HepG2 (cell line): Measurements from ENCODE around the gene LRP1B. TPM values are rescaled to one million over a fixed set of nuclear protein-coding genes. Genes with fewer than 3 reads are reported as not detected.

Experiments used
- ATAC-seq: fragments of 200-7000 bp; cut with Tn5 transposase; 3 replicates; pipeline ENCODE4 v1.9.1; 2020; ENCODE audit warnings: mild to moderate bottlenecking, moderate library complexity
- BruUV-seq: library from RNA; stranded (reverse); fragments of 400-500 nt; replicated peaks from 2 replicates; lab custom pipeline; 2021; lab: Mats Ljungman, UMichigan
- CTCF ChIA-PET: fragments of 300-600 bp; formaldehyde crosslinking; extraction: SDS; loops from one replicate; lab custom pipeline; 2021; ENCODE audit warnings: low total read pairs, inconsistent platforms, low intra/inter-chr PET ratio; lab: Yijun Ruan, JAX
- POLR2A ChIA-PET: fragments of 350-600 bp; sonication (Branson Sonifier 250); formaldehyde crosslinking; loops from one replicate; lab custom pipeline; 2020; ENCODE audit warnings: antibody characterized with exemption, inconsistent platforms; lab: Yijun Ruan, JAX
- DNase-seq: peaks from one replicate; pipeline ENCODE4 v3.0.0-alpha.2; 2015; ENCODE audit warnings: low spot score
- FAIRE-seq: peaks from 3 replicates; lab custom pipeline; 2011; peaks lifted over from hg19 to GRCh38; lab: Jason Lieb, UNC
- H2AFZ ChIP-seq: one replicate; pipeline ENCODE4 v1.6.1; 2011; ENCODE audit warnings: low read length, inconsistent platforms
- H3K27ac ChIP-seq: fragments of 300-600 bp; 3 replicates; pipeline ENCODE4 v1.8.0; 2011; ENCODE audit warnings: mixed run types, mild to moderate bottlenecking, mixed read lengths, low read length, inconsistent platforms; ENCODE audit not compliant: insufficient read depth; ENCODE audit errors: extremely low read length
- H3K27me3 ChIP-seq, 2 experiments: fragments of 200-600 bp in 1 of 2; 2 replicates in 1 of 2; 3 replicates in 1 of 2; pipeline versions ENCODE4 v1.6.0 to v1.8.0; 2011; ENCODE audit warnings: low read length in 2 of 2, mild to moderate bottlenecking in 2 of 2, moderate library complexity in 2 of 2, inconsistent platforms in 1 of 2; ENCODE audit not compliant: insufficient read depth in 2 of 2, control insufficient read depth in 1 of 2
- H3K36me3 ChIP-seq, 2 experiments: fragments of 200-600 bp in 1 of 2; replicated peaks in 1 of 2; 2 replicates in 1 of 2; 3 replicates in 1 of 2; pipeline versions ENCODE4 v1.5.1 to v1.8.0; 2011; ENCODE audit warnings: low read length in 2 of 2, inconsistent platforms in 1 of 2; ENCODE audit not compliant: insufficient read depth in 2 of 2, control insufficient read depth in 1 of 2
- H3K4me1 ChIP-seq: 2 replicates; pipeline ENCODE4 v1.5.1; 2012; ENCODE audit warnings: low read length, inconsistent platforms; ENCODE audit not compliant: insufficient read depth
- H3K4me2 ChIP-seq: 2 replicates; pipeline ENCODE4 v1.6.0; 2011; ENCODE audit warnings: low read depth, low read length, inconsistent platforms
- H3K4me3 ChIP-seq, 3 experiments: fragments of 200-600 bp in 1 of 3; sonication (generic), shearing (Covaris generic) in 1 of 3; replicated peaks in 1 of 3; 2 replicates each; pipeline ENCODE4 v1.5.1; 2011 to 2016; ENCODE audit warnings: low read length in 3 of 3, inconsistent platforms in 2 of 3, low read depth in 2 of 3, mild to moderate bottlenecking in 2 of 3, control low read depth in 1 of 3, mixed read lengths in 1 of 3; ENCODE audit not compliant: insufficient read depth in 1 of 3
- H3K79me2 ChIP-seq: one replicate; pipeline ENCODE4 v1.6.1; 2011; ENCODE audit warnings: low read length, inconsistent platforms; ENCODE audit not compliant: insufficient read depth
- H3K9ac ChIP-seq: 2 replicates; pipeline ENCODE4 v1.6.0; 2011; ENCODE audit warnings: mild to moderate bottlenecking, low read depth, low read length, inconsistent platforms; ENCODE audit not compliant: insufficient read depth
- H3K9me3 ChIP-seq: 2 replicates; pipeline ENCODE4 v1.5.1; 2012; ENCODE audit warnings: mild to moderate bottlenecking, low read length
- H4K20me1 ChIP-seq: 2 replicates; pipeline ENCODE4 v1.6.0; 2011; ENCODE audit warnings: inconsistent platforms, mild to moderate bottlenecking, low read length, moderate library complexity; ENCODE audit not compliant: insufficient read depth
- EZH2 ChIP-seq: conservative IDR thresholded peaks from 2 replicates; pipeline ENCODE4 v1.6.1; 2012; ENCODE audit warnings: mild to moderate bottlenecking, low read depth, low read length, moderate library complexity
- FOXJ3 ChIP-seq: sonication (generic); formaldehyde crosslinking; IDR thresholded peaks from 2 replicates; pipeline ENCODE4 v1.4.0; 2020; ENCODE audit warnings: missing genetic modification reagents, mild to moderate bottlenecking, borderline replicate concordance
- MNT ChIP-seq: fragments of 450-650 bp; IDR thresholded peaks from 2 replicates; pipeline ENCODE4 v1.6.1; 2016
- NCOA1 ChIP-seq: sonication (generic); formaldehyde crosslinking; IDR thresholded peaks from 2 replicates; pipeline ENCODE4 v1.9.0; 2021; ENCODE audit warnings: missing genetic modification reagents
- ZBTB49 ChIP-seq: sonication (generic); formaldehyde crosslinking; IDR thresholded peaks from 2 replicates; pipeline ENCODE4 v1.4.0; 2020; ENCODE audit warnings: missing genetic modification reagents, borderline replicate concordance
- ZNF580 ChIP-seq: IDR thresholded peaks from 2 replicates; pipeline ENCODE4 v1.6.1; 2016; ENCODE audit warnings: low read depth, borderline replicate concordance
- WGBS: methylation state at CpG from one replicate; pipeline ENCODE4 v1.1.6; 2017; ENCODE audit warnings: low lambda C conversion rate; 5-methylcytosine and 5-hydroxymethylcytosine counted together
- in situ Hi-C: cut with HindIII; loops from 2 replicates; pipeline ENCODE4 v1.10.0; 2017; ENCODE audit warnings: low pct_unique_long_range_greater_than_20kb; ENCODE audit not compliant: extremely low pct_ligation_motif_present
- intact Hi-C: fragments of 100-400 bp; cut with micrococcal nuclease; formaldehyde crosslinking; loops from one replicate; pipeline ENCODE4 v1.10.0; 2022; ENCODE audit not compliant: unreplicated experiment
- polyA plus RNA-seq, 8 experiments: library from polyadenylated mRNA; depleted of rRNA in 3 of 8; stranded (reverse) in 7 of 8; unstranded in 1 of 8; fragments of >200 nt; fragmentation: Illumina TruSeq in 4 of 8; extraction: Trizol in 4 of 8; gene quantifications; 2 replicates each; pipeline versions ENCODE4 v1.2.1 to v1.2.3, GENCODE V29; 2011 to 2016; ENCODE audit warnings: low read depth in 4 of 8, missing spikeins in 1 of 8, mixed read lengths in 1 of 8; ENCODE audit not compliant: insufficient read depth in 1 of 8
- total RNA-seq, 5 experiments: library from RNA; depleted of rRNA; stranded (reverse); fragments of >200 nt; fragmentation: Illumina TruSeq; extraction: Trizol; gene quantifications; 2 replicates each; pipeline ENCODE4 v1.2.3, GENCODE V29; 2016; ENCODE audit warnings: low read depth in 1 of 5

The LRP1B gene
- total and polyA plus RNA-seq, 2 of the 13 experiments (the other 11 are each of a cell fraction or from before 2014, with no cell fraction given) = 0.04 TPM; not detected in 1

GRCh38 chr2:141226560-141226959, 904.3 kb downstream of the LRP1B start (continued):
- no peak for TF ChIP-seq ZNF580 (CRISPR knock-in tag)
- no peak for TF ChIP-seq NCOA1 (CRISPR knock-in tag)
- no peak for TF ChIP-seq ZBTB49

DNA sequence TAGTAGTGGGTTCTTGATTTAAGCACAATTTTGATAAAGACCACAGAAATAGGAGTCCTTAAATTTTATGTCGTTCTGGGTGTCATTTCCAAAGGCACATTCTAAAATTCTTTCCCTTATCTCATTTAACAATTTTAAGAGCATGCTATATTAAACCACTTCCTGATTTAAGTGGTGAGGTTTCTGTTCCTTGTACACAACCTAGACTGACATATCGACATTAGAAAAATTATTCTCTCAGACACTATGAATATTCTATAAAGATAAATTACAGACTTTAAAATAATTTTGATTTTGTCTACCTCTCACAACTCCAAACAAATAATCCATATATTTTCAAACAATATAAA, 923.8 kb downstream of the LRP1B start:
- ChIA-PET CTCF (no interaction called here), POLR2A (no interaction called here)
- H3K36me3 ChIP-seq = no peaks in the 10 kb centered on the region
- no peak for DNase-seq
- no peak overlapping the region for H3K4me2 ChIP-seq
- no peaks in the 10 kb centered on the region for H3K4me1 ChIP-seq
- no TSS peak for BruUV-seq
- no peaks in the 10 kb centered on the region for H3K9me3 ChIP-seq
- in situ Hi-C loops = no loop called here
- FAIRE-seq = no peak
- H3K4me3 ChIP-seq = no peak overlapping the region
- WGBS = under 1% methylated on average over 2 of the region's 2 CpGs
- no peaks in the 10 kb centered on the region for H4K20me1 ChIP-seq
- H2AFZ ChIP-seq = no peak overlapping the region
- no peak for ATAC-seq
- intact Hi-C loops = no loop called here
- H3K27ac ChIP-seq = no peak overlapping the region
- H3K79me2 ChIP-seq = no peaks in the 10 kb centered on the region
- H3K27me3 ChIP-seq = no peaks in the 10 kb centered on the region
- TF ChIP-seq MNT (no peak), EZH2 (no peak), FOXJ3 (no peak), ZBTB49 (no peak)
- TF ChIP-seq, all 625 proteins: peak for 0
- no peak overlapping the region for H3K9ac ChIP-seq
